CD4-positive, alpha-beta T cell treated with Interleukin-17A for 4 hours (primary cell): Measurements from ENCODE around the gene TGFB1I1.
A peak's percentile ranks its signal among the peaks of the same experiment; 100 is the strongest.
"Not testable (repeated sequence)": the region's sequence is repeated elsewhere in the genome, so short reads cannot be mapped to it uniquely, and the experiment has no call there.

ENCODE experiments used
- DNase-seq: peaks from one replicate; pipeline ENCODE4 v3.0.0-alpha.2; 2020; ENCODE audit warnings: mixed read lengths

The TGFB1I1 gene

GRCh38 chr16:31471875-31472708 lies at the start of gene TGFB1I1:
Gene TGFB1I1, plus strand, starts transcription at chr16:31472152. Its CDS starts 37 bp downstream, at chr16:31472189.
- DNase-seq = no peak

- no peak for DNase-seq
These were observed 48.7 kb upstream of the TGFB1I1 start for GRCh38 chr16:31423241-31423640.

- no peak for DNase-seq
These were observed 48.2 kb upstream of the TGFB1I1 start for GRCh38 chr16:31423801-31424200.

- peak; percentile 75 for DNase-seq
These were observed 44.3 kb upstream of the TGFB1I1 start for GRCh38 chr16:31427441-31428278.

- no peak for DNase-seq
These were observed 43.7 kb upstream of the TGFB1I1 start, which contains the start of gene COX6A2 for GRCh38 chr16:31428279-31428597. Gene COX6A2, minus strand, starts transcription at chr16:31428360. Its CDS starts 35 bp downstream, at chr16:31428325.

GRCh38 chr16:31428638-31429247 lies 43.2 kb upstream of the TGFB1I1 start:
- DNase-seq = no peak

- no peak for DNase-seq
These were observed 42.6 kb upstream of the TGFB1I1 start for GRCh38 chr16:31429314-31429713.

- no peak for DNase-seq
These were observed 42.2 kb upstream of the TGFB1I1 start for GRCh38 chr16:31429796-31430195.

GRCh38 chr16:31430380-31431052 lies 41.4 kb upstream of the TGFB1I1 start:
- no peak for DNase-seq

- DNase-seq = no peak
These were observed 36.4 kb upstream of the TGFB1I1 start for GRCh38 chr16:31435341-31436220.

- DNase-seq = no peak
These were observed 35.5 kb upstream of the TGFB1I1 start for GRCh38 chr16:31436221-31437045.

GRCh38 chr16:31438414-31438813 lies 33.5 kb upstream of the TGFB1I1 start:
- DNase-seq = no peak

GRCh38 chr16:31439023-31439422 lies 32.9 kb upstream of the TGFB1I1 start:
- DNase-seq = not testable (repeated sequence)

GRCh38 chr16:31439519-31439918 lies 32.4 kb upstream of the TGFB1I1 start:
- no peak for DNase-seq

GRCh38 chr16:31440516-31441184 lies 31.3 kb upstream of the TGFB1I1 start:
- DNase-seq = no peak

- no peak for DNase-seq
These were observed 30.0 kb upstream of the TGFB1I1 start for GRCh38 chr16:31441956-31442355.

- not testable (repeated sequence) for DNase-seq
These were observed 26.0 kb upstream of the TGFB1I1 start for GRCh38 chr16:31445931-31446330.

- DNase-seq = no peak
These were observed 20.8 kb upstream of the TGFB1I1 start for GRCh38 chr16:31451201-31451600.

GRCh38 chr16:31451681-31452351 lies 20.1 kb upstream of the TGFB1I1 start:
- no peak for DNase-seq

- no peak for DNase-seq
These were observed 19.3 kb upstream of the TGFB1I1 start for GRCh38 chr16:31452631-31453106.
